Lower leg skin (tissue), 4 donors: ENCODE results near the gene BIRC6. TPM values are rescaled to one million over a fixed set of nuclear protein-coding genes. Genes with fewer than 3 reads are reported as not detected.

ENCODE experiments used
- DNase-seq, 2 donors: peaks; one replicate each; pipeline ENCODE4 v3.0.0-alpha.2; 2019; ENCODE audit warnings: low spot score in 2 of 2
- H3K4me3 ChIP-seq: fragments of 200-600 bp; sonication (generic); 2 replicates; pipeline ENCODE4 v1.5.1; 2017; ENCODE audit warnings: mild to moderate bottlenecking, low read depth; ENCODE audit not compliant: poor library complexity, severe bottlenecking
- CTCF ChIP-seq, 3 donors: fragments of 450-650 bp; IDR thresholded peaks; one replicate each; pipeline ENCODE4 v1.5.1; 2016; ENCODE audit warnings: antibody characterized with exemption in 3 of 3, mild to moderate bottlenecking in 3 of 3, moderate library complexity in 2 of 3
- POLR2A ChIP-seq, 2 donors: fragments of 450-650 bp; IDR thresholded peaks; one replicate each; pipeline ENCODE4 v1.6.1; 2016 to 2017; ENCODE audit warnings: antibody characterized with exemption in 2 of 2, mild to moderate bottlenecking in 1 of 2, moderate library complexity in 1 of 2
- WGBS, 2 donors: methylation state at CpG; one replicate each; pipeline ENCODE4 v1.1.5; 2018; 5-methylcytosine and 5-hydroxymethylcytosine counted together
- intact Hi-C: fragments of 100-400 bp; cut with DNase I; formaldehyde crosslinking; loops from one replicate; pipeline ENCODE4 v1.15.0; 2023; ENCODE audit warnings: low total_unique reads
- total RNA-seq, 4 donors: library from RNA; depleted of rRNA; stranded (reverse); fragments of >200 nt; gene quantifications; one replicate each; pipeline ENCODE4 v1.1.0, GENCODE V29; 2016

The BIRC6 gene
- total RNA-seq, 4 donors from 2014 or later, result 70.3 to 146 (median 95.6) TPM

- intact Hi-C loops, result no loop called here
- H3K4me3 ChIP-seq, result no peak overlapping the region
- no peak for TF ChIP-seq CTCF (IDR thresholded peaks at IDR 0.05)
- TF ChIP-seq POLR2A (IDR thresholded peaks at IDR 0.05), result no peak
- 96 to 98% methylated on average over 1 of the region's 1 CpG for WGBS, 2 donors
- no peak for DNase-seq
Observed at GRCh38 chr2:32377928-32378327, 21.1 kb downstream of the BIRC6 start.

- no peak overlapping the region for H3K4me3 ChIP-seq
- TF ChIP-seq POLR2A (IDR thresholded peaks at IDR 0.05) (no peak), CTCF (IDR thresholded peaks at IDR 0.05) (no peak)
- no peak for DNase-seq
- intact Hi-C loops, result no loop called here
Observed at GRCh38 chr2:32379352-32379751, 22.5 kb downstream of the BIRC6 start.

GRCh38 chr2:32383858-32384257 is 27.0 kb downstream of the BIRC6 start:
- H3K4me3 ChIP-seq, result no peak overlapping the region
- TF ChIP-seq POLR2A (IDR thresholded peaks at IDR 0.05) (no peak), CTCF (IDR thresholded peaks at IDR 0.05) (no peak)
- 100% methylated on average over 1 of the region's 1 CpG for WGBS, 2 donors
- DNase-seq, result no peak
- intact Hi-C loops, result no loop called here

DNA sequence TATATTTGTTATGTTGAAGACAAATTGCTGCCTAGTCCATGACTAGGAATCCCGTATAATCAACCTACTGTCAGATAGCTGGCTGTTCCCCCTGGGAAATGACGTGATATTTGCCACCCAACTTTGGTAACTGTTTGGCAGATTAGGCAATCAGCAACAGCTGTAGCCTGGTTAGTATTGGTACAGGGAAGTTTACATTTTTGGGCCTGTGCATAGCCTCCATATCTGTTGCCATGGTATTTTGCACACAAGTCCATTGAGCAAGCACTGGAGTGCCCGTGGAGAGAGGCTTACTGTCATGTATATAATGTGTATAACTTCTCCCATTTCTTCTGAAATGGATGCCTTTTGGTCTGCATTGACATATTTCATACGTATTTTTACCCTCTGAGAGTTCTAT is 27.7 kb downstream of the BIRC6 start:
- no peak overlapping the region for H3K4me3 ChIP-seq
- TF ChIP-seq CTCF (IDR thresholded peaks at IDR 0.05) (no peak), POLR2A (IDR thresholded peaks at IDR 0.05) (no peak)
- intact Hi-C loops, result no loop called here
- WGBS, 2 donors, result 94 to 96% methylated on average over 4 of the region's 4 CpGs
- no peak for DNase-seq

DNA sequence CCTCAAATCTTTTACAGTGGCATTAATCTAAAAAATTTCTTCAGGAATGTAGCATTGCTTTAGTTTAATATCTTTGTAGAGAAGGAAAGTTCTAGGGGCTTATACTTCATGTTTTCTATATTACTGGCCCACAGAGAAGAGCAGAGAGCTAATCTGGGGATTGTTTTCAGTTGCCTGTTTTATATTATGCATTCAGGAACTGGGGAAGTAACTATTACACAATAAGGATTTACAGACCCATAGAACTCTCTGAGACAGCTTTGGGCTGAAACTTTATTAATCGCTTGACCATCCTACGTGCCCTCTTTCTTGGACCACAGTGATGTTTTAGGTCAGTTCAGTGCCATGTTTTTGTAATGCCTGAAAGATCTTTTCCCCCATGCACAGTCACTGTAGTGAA is 29.9 kb downstream of the BIRC6 start:
- 97 to 98% methylated on average over 2 of the region's 2 CpGs for WGBS, 2 donors
- DNase-seq, result no peak
- TF ChIP-seq POLR2A (IDR thresholded peaks at IDR 0.05) (no peak), CTCF (IDR thresholded peaks at IDR 0.05) (no peak)
- intact Hi-C loops, result no loop called here
- H3K4me3 ChIP-seq, result no peak overlapping the region

DNA sequence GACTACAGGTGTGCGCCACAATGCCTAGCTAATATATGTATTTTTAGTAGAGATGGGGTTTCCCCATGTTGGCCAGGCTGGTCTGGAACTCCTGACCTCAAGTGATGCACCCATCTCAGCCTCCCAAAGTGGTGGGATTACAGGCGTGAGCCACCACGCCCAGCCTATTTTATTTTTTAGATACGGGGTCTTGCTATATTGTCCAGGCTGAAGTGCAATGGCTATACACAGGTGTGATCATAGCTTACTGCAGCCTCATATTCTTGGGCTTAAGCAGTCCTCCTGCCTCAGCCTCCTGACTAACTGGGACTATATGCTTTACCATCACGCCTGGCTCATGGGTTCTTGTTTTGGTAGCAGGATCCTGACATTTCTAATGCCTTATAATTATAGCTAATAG is 42.4 kb downstream of the BIRC6 start:
- DNase-seq, result no peak
- no peak overlapping the region for H3K4me3 ChIP-seq
- TF ChIP-seq CTCF (IDR thresholded peaks at IDR 0.05) (no peak), POLR2A (IDR thresholded peaks at IDR 0.05) (no peak)
- WGBS, 2 donors, result 97% methylated on average over 5 of the region's 5 CpGs
- intact Hi-C loops, result no loop called here
